Right cardiac atrium (tissue), 5 donors: ENCODE measurements around the gene SERTAD1. TPM values are rescaled to one million over a fixed set of nuclear protein-coding genes. Genes with fewer than 3 reads are reported as not detected.
"Not testable (repeated sequence)": the region's sequence is repeated elsewhere in the genome, so short reads cannot be mapped to it uniquely, and the experiment has no call there.

ENCODE experiments used
- ATAC-seq, 2 donors: fragments of 200-7000 bp; cut with Tn5 transposase; one replicate each; pipeline versions ENCODE4 v1.8.0 to v1.9.1; 2020; ENCODE audit warnings: moderate library complexity in 2 of 2, mild to moderate bottlenecking in 1 of 2
- DNase-seq, 3 donors: peaks; one replicate each; pipeline ENCODE4 v3.0.0-alpha.2; 2020
- H3K27ac ChIP-seq: one replicate; pipeline ENCODE4 v1.5.1; 2013; ENCODE audit warnings: mild to moderate bottlenecking, low read length, control low read depth, moderate library complexity
- H3K27me3 ChIP-seq: one replicate; pipeline ENCODE4 v1.6.1; 2013; ENCODE audit not compliant: control insufficient read depth, insufficient read depth
- H3K4me1 ChIP-seq: one replicate; pipeline ENCODE4 v1.6.1; 2013; ENCODE audit warnings: low read length; ENCODE audit not compliant: control insufficient read depth, insufficient read depth
- H3K4me3 ChIP-seq: one replicate; pipeline ENCODE4 v1.5.1; 2013; ENCODE audit warnings: low read length, control low read depth
- H3K9me3 ChIP-seq: one replicate; pipeline ENCODE4 v1.6.1; 2013; ENCODE audit warnings: low read length; ENCODE audit not compliant: control insufficient read depth
- WGBS: extraction: QIAGEN DNeasy Blood & Tissue Kit; methylation state at CpG from one replicate; pipeline ENCODE4 v1.1.7; 2013; 5-methylcytosine and 5-hydroxymethylcytosine counted together
- intact Hi-C, 4 donors: fragments of 100-400 bp; cut with DNase I; formaldehyde crosslinking; loops; one replicate each; pipeline versions ENCODE4 v1.11.0 to v1.14.0; 2022 to 2023
- polyA plus RNA-seq: library from polyadenylated mRNA; stranded (reverse); fragments of 200-250 nt; gene quantifications from one replicate; pipeline ENCODE4 v1.2.3, GENCODE V29; 2013
- total RNA-seq, 4 donors: library from RNA; stranded (reverse); fragmentation: NEBNext Ultra II Directional; extraction: Animal tissue kit (Norgen Biotek cat#: 25700); gene quantifications; one replicate each; pipeline ENCODE4 v1.2.1, GENCODE V29; 2021
- donor health status: healthy with polysubstance abuse.
- donor health status: DM: no; HTN: yes; CAD: no.
- donor health status: DM: no; HTN: no; CAD: no.
- donor health status: DM: no; HTN: yes; CAD: no; lungs with severe emphysema.
- donor health status: DM: yes; HTN: yes; CAD: no.

SERTAD1 gene
- total and polyA plus RNA-seq, 5 donors: 8.9 to 18.4 (median 10.3) TPM

DNA sequence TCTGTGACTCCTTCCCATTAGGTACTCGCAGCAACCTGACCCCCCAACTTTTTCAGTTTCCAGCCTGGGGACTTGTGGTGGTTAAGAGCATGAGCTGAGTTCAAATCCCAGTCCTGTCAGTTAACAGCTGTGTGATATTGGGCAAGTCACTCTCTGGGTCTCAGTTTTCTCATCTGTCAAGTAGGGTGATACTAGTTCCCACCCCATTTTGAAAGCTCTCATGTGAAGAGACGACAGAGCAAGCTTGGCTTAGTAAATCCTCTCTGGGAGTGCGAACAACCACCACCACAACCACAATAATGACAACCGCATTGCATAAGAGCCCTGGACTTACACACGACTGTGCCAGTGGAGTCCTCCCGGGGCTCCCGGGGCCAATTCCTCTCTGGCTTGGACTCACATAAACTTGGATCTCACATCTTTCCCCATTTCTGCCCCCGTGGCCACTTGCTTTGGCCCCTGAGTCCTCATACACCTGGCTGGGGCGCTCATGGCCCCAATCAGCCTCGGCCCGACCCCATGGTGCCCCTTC is 39.3 kb upstream of the SERTAD1 start:
- DNase-seq: no peak
- peak overlapping the region; percentile 86 for H3K27ac ChIP-seq
- intact Hi-C loops: loop anchor here in 1 of 4 donors (10.0 kb wide), 1 partner anchor 140 kb away; the partner anchor contains the start of gene LTBP4
- no peaks in the 10 kb centered on the region for H3K27me3 ChIP-seq
- peak; percentile 30 to 33 for ATAC-seq
- 14% methylated on average over 11 of the region's 11 CpGs for WGBS
- H3K4me1 ChIP-seq: peaks cover 9% of the 10 kb centered on the region
- no peaks in the 10 kb centered on the region for H3K9me3 ChIP-seq
- H3K4me3 ChIP-seq: peak overlapping the region; percentile 77

DNA sequence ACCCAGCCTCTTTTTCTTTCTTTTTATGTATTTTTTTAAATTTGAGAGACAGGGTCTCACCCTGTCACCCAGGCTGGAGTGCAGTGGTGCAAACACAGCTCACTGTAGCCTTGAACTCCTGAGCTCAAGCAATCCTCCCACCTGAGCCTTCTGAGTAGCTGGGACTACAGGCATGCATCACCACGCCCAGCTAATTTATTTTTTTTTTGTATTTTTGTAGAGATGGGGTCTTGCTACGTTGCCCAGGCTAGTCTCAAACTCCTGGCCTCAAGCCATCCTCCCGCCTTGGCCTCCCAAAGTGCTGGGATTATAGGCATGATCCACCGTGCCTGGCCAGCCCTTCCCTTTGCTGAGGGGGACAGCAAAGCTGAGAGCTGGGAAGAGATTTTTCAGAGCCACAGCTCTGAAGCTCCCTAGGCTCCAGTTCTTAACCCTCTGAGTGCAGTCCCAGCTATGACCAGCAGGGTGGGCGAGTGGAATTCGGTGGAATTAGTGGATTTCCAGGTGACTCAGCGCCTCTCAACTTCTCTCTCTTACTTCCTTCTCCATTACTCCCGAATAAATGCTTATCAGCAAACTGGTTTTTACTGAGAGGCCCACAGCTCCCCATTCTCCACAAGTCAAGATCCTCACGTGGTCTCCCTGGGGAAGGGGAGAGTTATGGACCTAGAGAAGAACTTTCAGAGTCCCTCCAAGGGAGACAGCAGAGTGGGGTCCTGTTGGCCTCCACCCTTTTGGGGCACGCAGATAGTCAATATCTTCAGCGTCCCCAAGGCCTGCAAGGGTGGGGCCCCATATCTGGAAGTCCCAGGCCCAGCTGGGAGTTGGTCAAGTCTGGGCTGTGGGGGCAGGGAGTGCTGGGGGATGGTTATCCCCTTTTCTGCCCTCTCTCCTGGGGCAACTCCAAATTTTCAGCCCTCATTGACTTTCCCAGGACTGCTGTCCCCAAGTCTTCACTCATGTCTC is 38.5 kb upstream of the SERTAD1 start:
- H3K4me3 ChIP-seq: peak overlapping the region; percentile 77
- H3K4me1 ChIP-seq: peaks cover 9% of the 10 kb centered on the region
- DNase-seq: peak; percentile 84 to 93 (median 90)
- no peaks in the 10 kb centered on the region for H3K27me3 ChIP-seq
- intact Hi-C loops: loop anchor here in 2 of 4 donors (5.0 to 10.0 kb wide), 2 partner anchors 133 to 140 kb away; partner anchors contain the start of gene LTBP4 (in 1 of the 2)
- H3K9me3 ChIP-seq: no peaks in the 10 kb centered on the region
- ATAC-seq: peak in 1 of 2 donors; percentile 36
- peak overlapping the region; percentile 86 for H3K27ac ChIP-seq
- 27% methylated on average over 11 of the region's 11 CpGs for WGBS

DNA sequence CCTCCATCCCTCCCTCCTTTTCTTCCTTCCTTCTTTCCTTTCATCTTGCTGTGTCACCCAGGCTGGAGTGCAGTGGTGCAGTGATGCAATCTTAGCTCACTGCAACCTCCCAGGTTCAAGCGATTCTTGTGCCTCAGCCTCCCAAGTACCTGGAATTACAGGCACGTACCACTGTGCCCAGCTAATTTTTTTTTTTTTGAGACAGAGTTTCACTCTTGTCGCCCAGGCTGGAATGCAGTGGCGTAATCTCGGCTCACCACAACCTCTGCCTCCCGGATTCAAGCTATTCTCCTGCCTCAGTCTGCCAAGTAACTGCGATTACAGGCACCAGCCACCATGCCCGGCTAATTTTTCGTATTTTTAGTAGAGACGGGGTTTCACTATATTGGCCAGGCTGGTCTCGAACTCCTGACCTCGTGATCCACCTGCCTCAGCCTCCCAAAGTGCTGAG is 37.8 kb upstream of the SERTAD1 start:
- DNase-seq: peak in 1 of 3 donors; percentile 31
- not testable (repeated sequence) for H3K27ac ChIP-seq, ATAC-seq, H3K9me3 ChIP-seq, H3K27me3 ChIP-seq, H3K4me1 ChIP-seq, H3K4me3 ChIP-seq
- WGBS: 68% methylated on average over 12 of the region's 12 CpGs
- intact Hi-C loops: loop anchor here in 2 of 4 donors (5.0 to 10.0 kb wide), 2 partner anchors 134 to 141 kb away; partner anchors contain the start of gene LTBP4 (in 1 of the 2)

DNA sequence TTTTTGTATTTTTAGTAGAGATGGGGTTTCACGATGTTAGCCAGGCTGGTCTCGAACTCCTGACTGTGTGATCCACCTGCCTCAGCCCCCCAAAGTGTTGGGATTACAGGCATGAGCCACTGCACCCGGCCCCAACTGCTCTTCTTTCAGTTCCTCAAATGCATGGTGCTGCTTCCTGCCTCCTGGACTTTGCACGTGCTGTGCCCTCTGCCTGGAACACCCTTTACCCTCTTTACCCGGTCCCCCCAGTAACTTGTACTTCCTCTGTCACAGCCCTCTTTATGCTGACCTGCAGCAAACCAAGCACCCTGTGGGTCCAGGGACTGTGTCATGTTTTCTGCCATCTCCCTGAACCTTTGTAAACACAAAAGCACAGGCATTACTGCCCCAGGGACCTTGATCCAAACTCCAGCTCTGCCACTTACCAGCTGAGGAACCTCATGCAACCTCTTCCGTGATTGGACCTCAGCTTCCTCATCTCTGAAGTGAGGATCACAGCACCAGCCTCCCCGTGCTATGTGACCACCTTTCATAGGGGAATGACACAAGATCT is 36.0 kb upstream of the SERTAD1 start:
- WGBS: 71% methylated on average over 7 of the region's 7 CpGs
- Histone ChIP-seq H3K4me3 (no peak overlapping the region), H3K4me1 (peaks cover 9% of the 10 kb centered on the region), H3K27ac (no peak overlapping the region), H3K27me3 (no peaks in the 10 kb centered on the region), H3K9me3 (no peaks in the 10 kb centered on the region)
- intact Hi-C loops: loop anchor here in 2 of 4 donors (5.0 to 10.0 kb wide), 2 partner anchors 136 to 143 kb away; partner anchors contain the start of gene LTBP4 (in 1 of the 2)
- ATAC-seq: no peak
- DNase-seq: peak; percentile 51 to 82 (median 77)

DNA sequence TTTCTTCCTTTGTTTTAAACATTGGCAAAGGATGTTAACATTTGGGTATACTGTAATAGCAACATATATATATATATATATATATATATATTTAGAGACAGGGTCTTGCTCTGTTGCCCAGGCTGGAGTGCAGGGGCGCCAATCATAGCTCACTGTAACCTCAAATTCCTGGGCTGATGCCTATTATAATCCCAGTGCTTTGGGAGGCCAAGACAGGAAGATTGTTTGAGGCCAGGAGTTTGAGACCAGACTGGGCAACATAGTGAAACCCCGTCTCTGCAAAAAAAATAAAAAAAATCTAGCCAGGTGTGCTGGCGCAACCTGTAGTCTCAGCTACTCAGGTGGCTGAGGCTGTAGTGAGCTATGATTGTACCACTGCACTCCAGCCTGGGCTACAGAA is 34.4 kb upstream of the SERTAD1 start:
- H3K4me1 ChIP-seq: peaks cover 4% of the 10 kb centered on the region
- no peak overlapping the region for H3K4me3 ChIP-seq
- no peaks in the 10 kb centered on the region for H3K9me3 ChIP-seq
- H3K27me3 ChIP-seq: no peaks in the 10 kb centered on the region
- no peak overlapping the region for H3K27ac ChIP-seq
- 91% methylated on average over 3 of the region's 3 CpGs for WGBS
- intact Hi-C loops: loop anchor here in 2 of 4 donors (5.0 to 10.0 kb wide), 2 partner anchors 137 to 145 kb away; partner anchors contain the start of gene LTBP4 (in 1 of the 2)
- DNase-seq (no peak), ATAC-seq (no peak)

DNA sequence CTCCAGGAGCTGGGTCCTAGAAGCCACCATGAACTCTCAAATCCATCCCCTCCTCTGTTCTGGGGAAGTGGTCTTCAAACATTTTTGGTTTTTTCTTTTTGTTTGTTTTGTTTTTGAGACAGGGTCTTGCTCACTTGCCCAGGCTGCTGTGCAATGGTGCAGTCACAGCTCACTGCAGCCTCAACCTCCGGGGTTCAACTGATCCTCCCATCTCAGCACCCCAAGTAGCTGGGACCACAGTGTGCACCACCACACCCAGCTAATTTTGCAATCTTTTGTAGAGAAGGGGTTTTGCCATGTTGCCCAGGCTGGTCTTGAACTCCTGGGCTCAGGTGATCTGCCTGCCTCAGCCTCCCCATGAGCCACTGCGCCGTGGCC is 32.8 kb upstream of the SERTAD1 start:
- over 99% methylated on average over 3 of the region's 3 CpGs for WGBS
- Histone ChIP-seq H3K27ac (no peak overlapping the region), H3K27me3 (no peaks in the 10 kb centered on the region), H3K9me3 (no peaks in the 10 kb centered on the region), H3K4me1 (no peaks in the 10 kb centered on the region), H3K4me3 (no peak overlapping the region)
- intact Hi-C loops: no loop called here
- DNase-seq (peak in 1 of 3 donors; percentile 27), ATAC-seq (no peak)

DNA sequence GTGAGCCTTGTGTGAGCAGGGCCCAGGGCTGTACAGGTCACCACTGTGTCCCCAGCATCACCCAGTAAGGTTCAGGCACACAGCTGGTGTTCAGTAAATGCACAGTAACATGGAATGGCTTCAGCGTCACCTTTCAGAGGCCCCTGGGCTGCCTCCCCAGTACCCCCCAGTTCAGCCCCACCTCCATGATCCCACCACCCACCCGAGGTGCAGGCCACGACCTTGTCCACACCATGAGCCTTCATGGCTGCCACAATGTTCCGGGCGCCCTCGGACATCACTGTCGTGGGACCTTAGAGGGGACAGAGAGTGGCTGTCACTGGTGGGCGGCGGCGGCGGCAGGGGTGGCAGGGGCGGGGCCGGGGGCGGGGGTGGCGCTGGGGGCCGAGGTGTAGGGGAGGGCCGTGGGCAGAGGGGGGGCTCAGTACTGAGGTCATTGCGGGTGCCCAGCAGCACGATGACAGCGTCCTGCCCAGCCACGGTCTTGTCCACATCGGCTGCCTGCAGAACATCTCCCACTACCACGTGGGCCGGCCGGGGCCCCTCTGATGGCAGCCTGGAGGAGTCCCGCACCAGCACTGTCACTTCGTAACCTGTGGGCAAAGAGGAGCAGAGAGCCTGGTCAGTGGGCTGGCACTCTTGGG is 32.3 kb upstream of the SERTAD1 start:
- WGBS: 88% methylated on average over 27 of the region's 27 CpGs
- Histone ChIP-seq H3K4me3 (no peak overlapping the region), H3K27me3 (no peaks in the 10 kb centered on the region), H3K27ac (no peak overlapping the region), H3K9me3 (no peaks in the 10 kb centered on the region), H3K4me1 (no peaks in the 10 kb centered on the region)
- intact Hi-C loops: no loop called here
- ATAC-seq (peak in 1 of 2 donors; percentile 11), DNase-seq (peak in 1 of 3 donors; percentile 48)

DNA sequence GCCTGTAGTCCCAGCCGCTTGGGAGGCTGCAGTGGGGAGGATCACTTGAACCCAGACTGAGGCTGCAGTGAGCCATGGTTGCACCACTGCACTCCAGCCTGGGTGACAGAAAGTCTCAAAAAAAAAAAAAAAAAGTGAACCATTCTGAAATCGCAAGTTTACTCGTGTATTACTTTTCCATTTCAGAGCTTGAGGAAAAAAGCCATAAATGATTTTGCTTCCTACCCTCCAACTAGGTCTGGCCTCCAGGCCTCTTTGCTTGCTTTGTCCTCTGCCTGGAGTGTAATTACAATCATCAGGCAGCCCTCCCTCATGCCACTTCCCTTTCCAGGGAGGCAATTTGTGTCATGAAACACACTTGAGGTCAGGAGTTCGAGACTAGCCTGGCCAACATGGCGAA is 31.3 kb upstream of the SERTAD1 start:
- H3K9me3 ChIP-seq: no peaks in the 10 kb centered on the region
- no peak overlapping the region for H3K27ac ChIP-seq
- H3K4me1 ChIP-seq: no peaks in the 10 kb centered on the region
- 83% methylated on average over 5 of the region's 5 CpGs for WGBS
- no peaks in the 10 kb centered on the region for H3K27me3 ChIP-seq
- DNase-seq (peak in 1 of 3 donors; percentile 2), ATAC-seq (no peak)
- H3K4me3 ChIP-seq: no peak overlapping the region
- intact Hi-C loops: no loop called here

DNA sequence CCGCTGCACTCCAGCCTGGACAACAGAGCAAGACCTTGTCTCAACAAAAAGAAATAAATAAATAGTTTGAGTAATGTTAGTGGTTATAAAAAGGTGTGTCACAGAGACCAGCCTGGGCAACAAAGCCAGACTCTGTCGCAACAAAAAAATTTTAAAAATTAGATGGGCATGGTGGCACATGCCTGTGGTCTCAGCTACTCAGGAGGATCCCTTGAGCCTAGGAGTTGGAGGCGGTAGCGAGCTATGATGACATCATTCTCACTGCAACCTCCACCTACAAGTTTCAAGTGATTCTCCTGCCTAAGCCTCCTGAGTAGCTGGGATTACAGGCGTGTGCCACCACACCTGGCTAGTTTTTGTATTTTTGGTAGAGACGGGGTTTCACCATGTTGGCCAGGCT is 28.2 kb upstream of the SERTAD1 start:
- WGBS: 94% methylated on average over 6 of the region's 6 CpGs
- ATAC-seq, DNase-seq, H3K9me3 ChIP-seq, intact Hi-C loops, H3K27ac ChIP-seq, H3K4me1 ChIP-seq, H3K4me3 ChIP-seq, H3K27me3 ChIP-seq: not testable (repeated sequence)

DNA sequence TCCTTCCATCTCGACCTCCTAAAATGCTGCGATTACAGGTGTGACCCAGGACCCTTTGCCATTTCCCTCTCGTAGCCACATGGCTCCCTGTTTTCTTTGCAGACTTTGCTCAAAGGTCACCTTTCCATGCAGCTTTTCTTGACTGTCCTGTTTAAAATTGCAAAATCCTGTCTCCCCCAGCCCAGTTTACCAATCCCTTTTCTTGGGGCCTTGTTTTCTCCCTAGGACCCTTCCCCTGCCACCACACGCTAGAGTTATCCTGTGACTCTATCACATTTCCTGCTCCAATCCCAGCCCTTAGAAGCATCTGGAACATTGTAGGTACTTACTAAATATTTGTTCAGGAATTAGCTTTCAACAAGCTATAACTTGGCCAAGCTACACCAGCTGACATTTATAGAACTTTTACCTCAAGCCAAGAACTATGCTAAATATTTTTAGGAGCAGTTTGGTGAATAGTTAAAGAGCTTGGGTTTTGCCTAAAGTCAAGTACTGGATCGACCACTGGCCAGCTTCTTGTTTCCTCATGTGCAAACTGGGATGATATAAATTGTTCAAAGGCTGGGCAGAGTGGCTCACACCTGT is 27.5 kb upstream of the SERTAD1 start:
- no peak for ATAC-seq
- no peak overlapping the region for H3K27ac ChIP-seq
- WGBS: 86% methylated on average over 5 of the region's 5 CpGs
- DNase-seq: no peak
- H3K4me3 ChIP-seq: no peak overlapping the region
- intact Hi-C loops: no loop called here
- no peaks in the 10 kb centered on the region for H3K4me1 ChIP-seq
- H3K9me3 ChIP-seq: no peaks in the 10 kb centered on the region
- H3K27me3 ChIP-seq: no peaks in the 10 kb centered on the region
